ENCODE results near the gene STARD3NL.

Gene STARD3NL

GRCh38 chr7:38191791-38192190 is 13.7 kb downstream of the STARD3NL start:
- Histone ChIP-seq H3K4me2 (ENCODE audit: low read depth, low read length, poor library complexity, severe bottlenecking) (no peak overlapping the region), H3F3A (ENCODE audit: low read depth) (no peaks in the 10 kb centered on the region), H3K9me2 (replicated peaks; ENCODE audit: low read depth, low read length) (no peaks in the 10 kb centered on the region), H3K4me3 (ENCODE audit: low read length, poor library complexity, severe bottlenecking) (no peak overlapping the region), H3K9ac (ENCODE audit: low read depth, low read length, poor library complexity, severe bottlenecking) (no peak overlapping the region), H3K27me3 (ENCODE audit: insufficient read depth, low read length, poor library complexity, severe bottlenecking) (no peaks in the 10 kb centered on the region), H4K20me1 (ENCODE audit: insufficient read depth, low read length, poor library complexity, severe bottlenecking) (peaks cover 17% of the 10 kb centered on the region), H2AFZ (ENCODE audit: low read length) (no peak overlapping the region), H3K79me2 (ENCODE audit: insufficient read depth, low read length) (peaks cover 92% of the 10 kb centered on the region), H3K9me3 (ENCODE audit: insufficient read depth, low read depth, low read length) (no peaks in the 10 kb centered on the region), H3K36me3 (ENCODE audit: insufficient read depth, low read length) (no peaks in the 10 kb centered on the region), H3K4me1 (ENCODE audit: insufficient read depth, low read length, poor library complexity, severe bottlenecking) (peaks cover 33% of the 10 kb centered on the region)
- TF ChIP-seq CTCF (conservative IDR thresholded peaks at IDR 0.05; ENCODE audit: low read length) (no peak), EZH2phosphoT487 (IDR thresholded peaks at IDR 0.05; ENCODE audit: borderline replicate concordance) (no peak)

GRCh38 chr7:38192327-38192726 is 14.3 kb downstream of the STARD3NL start:
- H3K27me3 ChIP-seq (ENCODE audit: insufficient read depth, low read length, poor library complexity, severe bottlenecking), result no peaks in the 10 kb centered on the region

GRCh38 chr7:38195804-38196595 is 18.0 kb downstream of the STARD3NL start:
- Histone ChIP-seq H3K9me3 (ENCODE audit: insufficient read depth, low read depth, low read length) (no peaks in the 10 kb centered on the region), H3F3A (ENCODE audit: low read depth) (no peaks in the 10 kb centered on the region), H3K4me2 (ENCODE audit: low read depth, low read length, poor library complexity, severe bottlenecking) (no peak overlapping the region), H3K9ac (ENCODE audit: low read depth, low read length, poor library complexity, severe bottlenecking) (no peak overlapping the region), H3K4me3 (ENCODE audit: low read length, poor library complexity, severe bottlenecking) (no peak overlapping the region), H3K27me3 (ENCODE audit: insufficient read depth, low read length, poor library complexity, severe bottlenecking) (no peaks in the 10 kb centered on the region), H3K79me2 (ENCODE audit: insufficient read depth, low read length) (peaks cover 91% of the 10 kb centered on the region), H3K4me1 (ENCODE audit: insufficient read depth, low read length, poor library complexity, severe bottlenecking) (peaks cover 12% of the 10 kb centered on the region), H3K36me3 (ENCODE audit: insufficient read depth, low read length) (no peaks in the 10 kb centered on the region), H3K9me2 (replicated peaks; ENCODE audit: low read depth, low read length) (no peaks in the 10 kb centered on the region), H4K20me1 (ENCODE audit: insufficient read depth, low read length, poor library complexity, severe bottlenecking) (peaks cover 12% of the 10 kb centered on the region), H2AFZ (ENCODE audit: low read length) (no peak overlapping the region)
- TF ChIP-seq EZH2phosphoT487 (IDR thresholded peaks at IDR 0.05; ENCODE audit: borderline replicate concordance) (no peak), CTCF (conservative IDR thresholded peaks at IDR 0.05; ENCODE audit: low read length) (no peak)

More at GRCh38 chr7:38192327-38192726, 14.3 kb downstream of the STARD3NL start:
- H3K9me2 ChIP-seq (replicated peaks; ENCODE audit: low read depth, low read length), result no peaks in the 10 kb centered on the region
- no peaks in the 10 kb centered on the region for H3K36me3 ChIP-seq (ENCODE audit: insufficient read depth, low read length)
- no peaks in the 10 kb centered on the region for H3F3A ChIP-seq (ENCODE audit: low read depth)
- H4K20me1 ChIP-seq (ENCODE audit: insufficient read depth, low read length, poor library complexity, severe bottlenecking), result peaks cover 18% of the 10 kb centered on the region
- no peak overlapping the region for H3K4me2 ChIP-seq (ENCODE audit: low read depth, low read length, poor library complexity, severe bottlenecking)
- peaks cover 36% of the 10 kb centered on the region for H3K4me1 ChIP-seq (ENCODE audit: insufficient read depth, low read length, poor library complexity, severe bottlenecking)
- no peaks in the 10 kb centered on the region for H3K9me3 ChIP-seq (ENCODE audit: insufficient read depth, low read depth, low read length)
- H3K79me2 ChIP-seq (ENCODE audit: insufficient read depth, low read length), result peaks cover 92% of the 10 kb centered on the region
- TF ChIP-seq CTCF (conservative IDR thresholded peaks at IDR 0.05; ENCODE audit: low read length), result no peak
- TF ChIP-seq EZH2phosphoT487 (IDR thresholded peaks at IDR 0.05; ENCODE audit: borderline replicate concordance), result no peak
- no peak overlapping the region for H3K9ac ChIP-seq (ENCODE audit: low read depth, low read length, poor library complexity, severe bottlenecking)
- no peak overlapping the region for H2AFZ ChIP-seq (ENCODE audit: low read length)
- H3K4me3 ChIP-seq (ENCODE audit: low read length, poor library complexity, severe bottlenecking), result no peak overlapping the region
